Measurements from ENCODE around the gene ATP8B3. TPM values are rescaled to one million over a fixed set of nuclear protein-coding genes. Genes with fewer than 3 reads are reported as not detected.

Gene ATP8B3
- total and polyA plus RNA-seq, 2 of the 13 experiments (the other 11 are each of a cell fraction or from before 2014, with no cell fraction given) = 2.6 to 5.9 TPM

- H4K20me1 ChIP-seq (ENCODE audit: insufficient read depth, low read length) = no peaks in the 10 kb centered on the region; the same call in 1 of the 2 replicates
- H3K4me3 ChIP-seq (replicated peaks in 1 of 3; ENCODE audit: insufficient read depth in 1 of 3, low read depth in 2 of 3, low read length in 3 of 3) = 0 out of 6 replicates have a peak overlapping the region, but pooled peaks of 1 of the 3 experiments have one; percentile 10
- no peaks in the 10 kb centered on the region for H3K36me3 ChIP-seq (replicated peaks in 1 of 2; ENCODE audit: control insufficient read depth in 1 of 2, insufficient read depth in 2 of 2, low read length in 2 of 2)
- FAIRE-seq (no peak), DNase-seq (ENCODE audit: low spot score) (peak; percentile 66), ATAC-seq (peak; percentile 18; the same call in 2 of the 3 replicates)
- H3K9ac ChIP-seq (ENCODE audit: insufficient read depth, low read depth, low read length) = no peak overlapping the region
- POLR2A ChIA-PET = interaction anchor here (1.1 kb wide), 1 partner anchor 157 kb away, joined by 3 read pairs; no protein-coding TSS in a partner anchor
- CTCF ChIA-PET (ENCODE audit: low intra/inter-chr PET ratio, low total read pairs) = no interaction called here
- intact Hi-C loops (cut with micrococcal nuclease; ENCODE audit: unreplicated experiment) (no loop called here), in situ Hi-C loops (cut with HindIII; ENCODE audit: extremely low pct_ligation_motif_present, low pct_unique_long_range_greater_than_20kb) (no loop called here)
- no TSS peak for BruUV-seq (replicated peaks)
- 6% methylated on average over 12 of the region's 22 CpGs for WGBS (ENCODE audit: low lambda C conversion rate)
- peaks cover 15 to 74% of the 10 kb centered on the region in 2 experiments for H3K27me3 ChIP-seq (ENCODE audit: control insufficient read depth in 1 of 2, insufficient read depth in 2 of 2, low read length in 2 of 2)
- peak; percentile 30; the same call in 1 of the 2 replicates for TF ChIP-seq ZNF281 (CRISPR knock-in tag; IDR thresholded peaks at IDR 0.05; ENCODE audit: borderline replicate concordance)
- TF ChIP-seq FOSL2 (CRISPR knock-in tag; IDR thresholded peaks at IDR 0.05) = peak; percentile 74
- no peak for TF ChIP-seq SPEN (CRISPR knock-in tag; IDR thresholded peaks at IDR 0.05; ENCODE audit: low read depth)
- no peak for TF ChIP-seq ZSCAN21 (CRISPR knock-in tag; IDR thresholded peaks at IDR 0.05; ENCODE audit: borderline replicate concordance)
- TF ChIP-seq ZNF10 (CRISPR knock-in tag; IDR thresholded peaks at IDR 0.05; ENCODE audit: borderline replicate concordance, low read depth) = no peak
- peak; percentile 79 for TF ChIP-seq ZNF263 (CRISPR knock-in tag; IDR thresholded peaks at IDR 0.05)
- TF ChIP-seq PATZ1 (CRISPR knock-in tag; IDR thresholded peaks at IDR 0.05) = peak; percentile 55; the same call in 1 of the 2 replicates
- TF ChIP-seq SOX13 (IDR thresholded peaks at IDR 0.05) = no peak
- TF ChIP-seq SOX13 (CRISPR knock-in tag; conservative IDR thresholded peaks at IDR 0.05 in 1 of 2, IDR thresholded peaks at IDR 0.05 in 1 of 2) = 0 out of 4 replicates have a peak, but pooled peaks of 1 of the 2 experiments have one; percentile 19
- 0 out of 2 replicates have a peak overlapping the region, but pooled peaks have one; percentile 27 for H3K4me2 ChIP-seq (ENCODE audit: low read depth, low read length)
- no peaks in the 10 kb centered on the region for H3K79me2 ChIP-seq (ENCODE audit: insufficient read depth, low read length)
- H3K27ac ChIP-seq (ENCODE audit: extremely low read length, insufficient read depth, low read length) = no peak overlapping the region
- H3K4me1 ChIP-seq (ENCODE audit: insufficient read depth, low read length) = 0 out of 2 replicates have a peak, but pooled peaks cover 12% of the 10 kb centered on the region
- H3K9me3 ChIP-seq (ENCODE audit: low read length) = no peaks in the 10 kb centered on the region
- H2AFZ ChIP-seq (ENCODE audit: low read length) = no peak overlapping the region
Measured at GRCh38 chr19:1747285-1748114, 64.6 kb downstream of the ATP8B3 start.
